22Rv1 (cell line): ENCODE measurements around the gene ZMYND15.

Experiments used
- H3K27ac ChIP-seq: fragments of 450-650 bp; 2 replicates; pipeline ENCODE4 v1.5.1; 2017
- ZFX ChIP-seq: fragments of 450-650 bp; IDR thresholded peaks from 2 replicates; pipeline ENCODE4 v1.6.1; 2017; ENCODE audit warnings: antibody characterized with exemption, borderline replicate concordance
- TF ChIP-seq, protein P1 (sequence below): fragments of 450-650 bp; IDR thresholded peaks from 2 replicates; pipeline ENCODE4 v1.5.1; 2017; ENCODE audit warnings: mild to moderate bottlenecking

Gene ZMYND15

DNA sequence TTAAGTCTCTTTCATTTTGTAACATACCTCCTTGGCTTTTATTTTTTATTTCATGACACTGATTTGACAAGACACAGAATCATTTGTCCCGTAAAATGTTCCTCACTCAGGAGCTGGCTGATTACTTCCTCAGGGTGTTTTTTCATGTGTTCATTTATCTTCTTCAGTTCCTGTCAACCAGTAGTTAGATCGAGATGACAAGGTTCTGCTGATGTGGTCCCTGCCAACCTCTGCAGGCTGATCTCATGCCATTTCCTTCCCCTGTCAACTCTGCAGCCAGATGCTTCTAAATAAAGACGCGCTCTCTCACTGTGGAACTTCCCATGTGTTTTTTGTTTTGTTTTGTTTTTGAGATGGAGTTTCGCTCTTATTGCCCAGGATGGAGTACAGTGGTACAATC, 8.2 kb downstream of the ZMYND15 start:
- H3K27ac ChIP-seq: no peak overlapping the region
- TF ChIP-seq, protein P1, sequence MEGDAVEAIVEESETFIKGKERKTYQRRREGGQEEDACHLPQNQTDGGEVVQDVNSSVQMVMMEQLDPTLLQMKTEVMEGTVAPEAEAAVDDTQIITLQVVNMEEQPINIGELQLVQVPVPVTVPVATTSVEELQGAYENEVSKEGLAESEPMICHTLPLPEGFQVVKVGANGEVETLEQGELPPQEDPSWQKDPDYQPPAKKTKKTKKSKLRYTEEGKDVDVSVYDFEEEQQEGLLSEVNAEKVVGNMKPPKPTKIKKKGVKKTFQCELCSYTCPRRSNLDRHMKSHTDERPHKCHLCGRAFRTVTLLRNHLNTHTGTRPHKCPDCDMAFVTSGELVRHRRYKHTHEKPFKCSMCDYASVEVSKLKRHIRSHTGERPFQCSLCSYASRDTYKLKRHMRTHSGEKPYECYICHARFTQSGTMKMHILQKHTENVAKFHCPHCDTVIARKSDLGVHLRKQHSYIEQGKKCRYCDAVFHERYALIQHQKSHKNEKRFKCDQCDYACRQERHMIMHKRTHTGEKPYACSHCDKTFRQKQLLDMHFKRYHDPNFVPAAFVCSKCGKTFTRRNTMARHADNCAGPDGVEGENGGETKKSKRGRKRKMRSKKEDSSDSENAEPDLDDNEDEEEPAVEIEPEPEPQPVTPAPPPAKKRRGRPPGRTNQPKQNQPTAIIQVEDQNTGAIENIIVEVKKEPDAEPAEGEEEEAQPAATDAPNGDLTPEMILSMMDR: no peak
- TF ChIP-seq ZFX: no peak

DNA sequence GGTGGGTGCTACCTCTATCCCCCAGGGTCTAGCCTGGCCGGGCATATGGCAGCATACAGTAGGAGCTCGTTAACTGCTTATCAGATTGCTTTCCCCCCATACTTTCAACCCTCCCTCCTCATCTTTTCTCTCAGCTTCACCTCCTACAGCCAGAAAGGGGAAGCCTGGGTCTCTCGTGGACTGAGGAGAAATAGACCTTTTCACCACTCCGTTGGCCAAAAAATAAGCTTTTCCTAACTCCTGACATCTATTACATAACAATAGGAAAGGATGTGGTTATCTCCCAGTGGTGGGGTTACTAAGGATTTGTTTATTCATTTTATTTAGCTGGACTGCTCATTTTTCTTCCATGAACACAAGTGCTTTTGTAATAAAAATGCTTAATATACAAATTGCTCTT, 9.1 kb downstream of the ZMYND15 start:
- no peak overlapping the region for H3K27ac ChIP-seq
- TF ChIP-seq, protein P1: no peak
- no peak for TF ChIP-seq ZFX

DNA sequence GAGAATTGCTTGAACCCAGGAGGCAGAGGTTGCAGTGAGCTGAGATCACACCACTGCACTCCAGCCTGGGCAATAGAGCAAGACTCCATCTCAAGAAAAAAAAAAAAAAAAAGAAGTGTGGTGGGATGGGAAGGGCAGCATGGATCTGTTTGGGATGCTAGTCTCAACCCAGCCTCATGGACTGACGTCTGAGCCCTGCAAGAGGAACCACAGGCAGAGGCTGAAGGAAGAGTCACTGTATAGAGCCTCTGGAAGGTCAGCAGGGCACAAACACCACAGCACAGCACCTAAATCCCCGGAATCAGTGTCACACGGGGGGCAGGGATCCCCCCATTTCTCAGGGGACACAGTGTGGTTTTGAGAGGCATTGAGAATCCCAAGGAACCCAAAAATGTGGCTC, 11.0 kb downstream of the ZMYND15 start:
- no peak overlapping the region for H3K27ac ChIP-seq
- TF ChIP-seq, protein P1: no peak
- no peak for TF ChIP-seq ZFX

DNA sequence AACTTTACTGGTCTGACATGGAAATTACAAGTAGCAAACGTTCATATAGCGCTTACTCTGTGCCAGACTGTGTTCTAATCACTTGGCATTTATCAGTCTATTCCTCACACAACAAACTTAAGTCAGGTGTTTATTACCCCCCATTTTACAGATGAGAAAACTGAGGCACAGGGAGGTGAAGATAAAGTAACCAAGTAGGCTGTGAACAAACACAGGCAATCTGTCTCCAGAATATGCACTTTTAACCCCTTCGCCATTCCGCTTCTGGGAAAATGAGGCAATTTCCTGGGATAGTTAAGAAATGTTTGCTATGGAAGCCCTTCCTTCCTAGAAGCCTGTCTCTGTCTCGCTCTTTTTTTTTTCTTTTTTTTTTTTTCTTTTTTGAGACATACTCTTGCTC, 12.3 kb downstream of the ZMYND15 start:
- no peak for TF ChIP-seq ZFX
- H3K27ac ChIP-seq: no peak overlapping the region

DNA sequence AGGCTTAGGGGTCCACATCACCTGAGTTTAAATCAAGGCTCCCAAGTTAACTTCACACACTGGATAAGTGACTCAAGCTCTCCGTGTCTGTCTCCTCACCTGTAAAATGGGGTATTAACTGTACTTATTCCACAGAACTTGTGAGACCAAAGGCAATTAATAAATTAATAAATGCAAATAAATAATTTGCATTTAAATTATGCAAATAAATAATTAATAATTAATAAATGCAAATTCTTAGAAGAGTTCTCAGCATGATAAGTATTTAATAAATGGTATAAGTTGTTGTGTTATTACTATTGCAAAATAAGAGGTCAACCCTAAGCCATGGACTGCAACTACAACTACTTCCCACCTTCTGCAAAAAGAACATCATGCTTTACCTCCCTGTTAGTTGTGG, 13.8 kb downstream of the ZMYND15 start:
- no peak for TF ChIP-seq ZFX
- TF ChIP-seq, protein P1: no peak
- no peak overlapping the region for H3K27ac ChIP-seq

DNA sequence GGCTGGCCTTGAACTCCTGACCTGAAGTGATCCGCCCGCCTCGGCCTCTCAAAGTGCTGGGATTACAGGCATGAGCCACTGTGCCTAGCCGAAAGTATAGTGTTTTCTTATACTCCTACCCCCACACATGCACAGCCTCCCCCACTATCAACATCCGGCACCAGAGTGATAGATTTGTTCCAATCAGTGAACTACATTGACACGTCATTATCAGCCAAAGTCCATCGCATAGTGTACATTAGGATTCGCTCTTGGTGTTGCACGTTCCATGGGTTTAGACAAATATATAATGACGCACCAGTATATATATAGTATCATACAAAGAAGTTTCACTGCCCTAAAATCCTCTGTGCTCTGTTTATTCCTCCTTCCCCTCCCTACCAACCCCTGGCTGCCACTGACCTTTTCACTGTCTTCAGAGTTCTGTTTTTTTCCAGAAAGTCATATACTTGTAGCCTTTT, 20.2 kb downstream of the ZMYND15 start:
- no peak overlapping the region for H3K27ac ChIP-seq
- TF ChIP-seq, protein P1: no peak
- no peak for TF ChIP-seq ZFX

DNA sequence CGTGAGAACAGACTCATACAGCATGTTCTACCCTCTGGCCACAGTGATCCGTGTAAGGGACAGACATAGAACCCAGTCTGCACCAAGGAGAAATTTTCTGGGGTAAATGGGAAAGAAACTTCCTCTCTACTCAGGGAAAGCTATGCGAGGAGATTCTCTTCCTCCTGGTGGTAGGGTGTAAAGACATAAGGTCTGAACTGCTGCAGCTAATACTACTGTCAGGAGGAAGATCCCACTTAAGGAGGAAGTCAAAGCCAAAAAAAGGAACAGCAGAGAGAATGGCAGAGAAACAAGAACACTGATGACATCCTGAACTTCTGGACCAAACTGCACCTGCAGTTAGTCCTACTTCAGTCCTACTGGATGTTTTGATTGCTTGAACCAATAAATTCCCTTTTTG, 25.0 kb downstream of the ZMYND15 start:
- TF ChIP-seq, protein P1: no peak
- TF ChIP-seq ZFX: no peak
- no peak overlapping the region for H3K27ac ChIP-seq

DNA sequence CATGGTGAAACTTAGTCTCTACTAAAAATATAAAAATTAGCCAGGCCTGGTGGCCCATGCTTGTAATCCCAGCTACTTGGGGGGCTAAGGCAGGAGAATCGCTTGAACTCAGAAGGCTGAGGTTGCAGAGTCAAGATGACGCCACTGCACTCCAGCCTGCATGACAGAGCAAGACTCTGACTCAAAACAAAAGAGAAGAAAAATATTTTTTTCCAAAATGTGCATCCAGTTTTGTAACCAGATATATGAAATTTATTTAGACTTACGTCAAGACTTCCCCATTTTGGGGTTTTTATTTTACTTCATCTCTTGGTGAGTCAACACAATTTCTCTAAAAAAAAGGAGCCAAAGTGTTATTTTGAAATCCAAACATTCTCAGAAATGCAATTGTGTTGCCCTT, 26.6 kb downstream of the ZMYND15 start:
- TF ChIP-seq, protein P1: no peak
- TF ChIP-seq ZFX: no peak

More for the DNA sequence above, 26.6 kb downstream of the ZMYND15 start:
- no peak overlapping the region for H3K27ac ChIP-seq
